ENCODE measurements around the gene STMN3. TPM values are rescaled to one million over a fixed set of nuclear protein-coding genes. Genes with fewer than 3 reads are reported as not detected.

The STMN3 gene
- total RNA-seq, 1 experiment from 2014 or later: 42.7 TPM

DNA sequence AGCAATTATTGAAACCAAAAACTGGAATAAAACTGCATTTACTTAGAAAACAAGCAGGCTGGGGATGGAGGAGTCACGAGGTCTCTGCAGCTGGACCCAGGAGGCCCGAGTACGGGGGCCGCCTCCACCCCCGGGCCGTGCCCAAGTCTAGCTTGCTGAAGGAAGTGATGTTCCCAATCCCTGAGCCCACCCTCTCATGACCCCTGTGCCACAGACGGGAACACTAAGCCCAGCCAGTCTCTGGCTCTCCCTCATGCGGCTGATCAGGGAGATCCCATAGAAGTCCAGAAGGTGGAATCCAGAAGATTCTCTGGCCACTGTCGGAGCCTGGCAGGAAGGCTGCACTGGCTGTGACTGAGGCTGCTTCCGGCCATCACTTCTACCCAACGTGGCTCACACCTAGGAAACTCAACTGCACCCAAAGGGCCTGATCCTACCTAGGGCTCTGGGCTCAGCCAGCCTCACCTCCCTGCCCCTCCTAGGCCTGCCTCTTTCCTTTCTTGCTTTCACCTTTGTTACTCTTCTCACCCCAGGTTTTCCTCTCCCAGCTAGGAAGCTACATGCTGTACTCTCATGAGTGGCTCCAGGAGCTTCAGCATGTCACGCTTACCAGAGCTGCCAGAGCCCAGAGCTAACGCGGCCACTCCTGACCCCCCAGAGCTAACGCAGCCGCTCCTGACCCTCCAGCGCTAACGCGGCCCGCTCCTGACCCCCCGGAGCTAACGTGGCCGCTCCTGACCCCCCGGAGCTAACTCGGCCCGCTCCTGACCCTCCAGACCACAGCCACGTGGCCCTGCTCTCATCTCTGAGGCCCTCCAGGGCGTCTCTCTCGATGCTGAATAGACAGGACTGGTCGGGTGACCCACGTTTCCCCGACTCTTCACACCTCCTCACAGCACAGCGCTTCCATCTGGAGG lies 54.5 kb downstream of the STMN3 start:
- no peak for DNase-seq (ENCODE audit: low read depth, low spot score)
- H3K36me3 ChIP-seq (ENCODE audit: control insufficient read depth, insufficient read depth, low read length): no peaks in the 10 kb centered on the region
- in situ Hi-C loops (cut with HindIII; ENCODE audit: low pct_unique_long_range_greater_than_20kb, low sequenced_read_pairs): loop anchor here (10.0 kb wide), 1 partner anchor 64 kb away; the partner anchor contains the start of gene PTK6
- no peaks in the 10 kb centered on the region for H3K9me3 ChIP-seq (ENCODE audit: control insufficient read depth, insufficient read depth, low read depth, low read length)
- TF ChIP-seq POLR2AphosphoS5 (IDR thresholded peaks at IDR 0.05; ENCODE audit: low read depth, low read length) (no peak), SIN3A (IDR thresholded peaks at IDR 0.05; ENCODE audit: borderline replicate concordance, insufficient read depth, low read depth, low read length) (no peak), REST (IDR thresholded peaks at IDR 0.05; ENCODE audit: insufficient read depth in 1 of 2, low read depth in 2 of 2, low read length in 1 of 2) (no peak), TCF7L2 (IDR thresholded peaks at IDR 0.05; ENCODE audit: low read depth, low read length) (no peak)
- TF ChIP-seq, protein P1, sequence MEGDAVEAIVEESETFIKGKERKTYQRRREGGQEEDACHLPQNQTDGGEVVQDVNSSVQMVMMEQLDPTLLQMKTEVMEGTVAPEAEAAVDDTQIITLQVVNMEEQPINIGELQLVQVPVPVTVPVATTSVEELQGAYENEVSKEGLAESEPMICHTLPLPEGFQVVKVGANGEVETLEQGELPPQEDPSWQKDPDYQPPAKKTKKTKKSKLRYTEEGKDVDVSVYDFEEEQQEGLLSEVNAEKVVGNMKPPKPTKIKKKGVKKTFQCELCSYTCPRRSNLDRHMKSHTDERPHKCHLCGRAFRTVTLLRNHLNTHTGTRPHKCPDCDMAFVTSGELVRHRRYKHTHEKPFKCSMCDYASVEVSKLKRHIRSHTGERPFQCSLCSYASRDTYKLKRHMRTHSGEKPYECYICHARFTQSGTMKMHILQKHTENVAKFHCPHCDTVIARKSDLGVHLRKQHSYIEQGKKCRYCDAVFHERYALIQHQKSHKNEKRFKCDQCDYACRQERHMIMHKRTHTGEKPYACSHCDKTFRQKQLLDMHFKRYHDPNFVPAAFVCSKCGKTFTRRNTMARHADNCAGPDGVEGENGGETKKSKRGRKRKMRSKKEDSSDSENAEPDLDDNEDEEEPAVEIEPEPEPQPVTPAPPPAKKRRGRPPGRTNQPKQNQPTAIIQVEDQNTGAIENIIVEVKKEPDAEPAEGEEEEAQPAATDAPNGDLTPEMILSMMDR (IDR thresholded peaks at IDR 0.05): no peak
- no peak overlapping the region for H3K27ac ChIP-seq (ENCODE audit: low read length)
- no peaks in the 10 kb centered on the region for H3K27me3 ChIP-seq (ENCODE audit: control insufficient read depth, insufficient read depth, low read length)
- POLR2A ChIA-PET: no interaction called here
- intact Hi-C loops (cut with micrococcal nuclease; ENCODE audit: unreplicated experiment): no loop called here
- no peak for ATAC-seq
- CTCF ChIA-PET: no interaction called here
- H3K4me1 ChIP-seq (ENCODE audit: control insufficient read depth, insufficient read depth, low read length): no peaks in the 10 kb centered on the region
- no peak overlapping the region for H3K4me3 ChIP-seq (ENCODE audit: low read depth in 2 of 2, low read length in 2 of 2)
- no TSS peak for BruUV-seq (replicated peaks)

GRCh38 chr20:63597651-63598478 lies 55.4 kb downstream of the STMN3 start:
- ChIA-PET POLR2A (no interaction called here), CTCF (interaction anchor here (0.5 to 0.6 kb wide), 2 partner anchors 60 kb away, joined by 3 to 5 read pairs; no protein-coding TSS in a partner anchor)
- Histone ChIP-seq H3K4me1 (ENCODE audit: control insufficient read depth, insufficient read depth, low read length) (no peaks in the 10 kb centered on the region), H3K36me3 (ENCODE audit: control insufficient read depth, insufficient read depth, low read length) (no peaks in the 10 kb centered on the region), H3K27ac (ENCODE audit: low read length) (no peak overlapping the region), H3K4me3 (ENCODE audit: low read depth in 2 of 2, low read length in 2 of 2) (no peak overlapping the region), H3K27me3 (ENCODE audit: control insufficient read depth, insufficient read depth, low read length) (no peaks in the 10 kb centered on the region), H3K9me3 (ENCODE audit: control insufficient read depth, insufficient read depth, low read depth, low read length) (no peaks in the 10 kb centered on the region)
- DNase-seq (ENCODE audit: low read depth, low spot score) (no peak), ATAC-seq (no peak)
- intact Hi-C loops (cut with micrococcal nuclease; ENCODE audit: unreplicated experiment): no loop called here
- in situ Hi-C loops (cut with HindIII; ENCODE audit: low pct_unique_long_range_greater_than_20kb, low sequenced_read_pairs): loop anchor here (10.0 kb wide), 1 partner anchor 63 kb away; the partner anchor contains the start of gene PTK6
- TF ChIP-seq SIN3A (IDR thresholded peaks at IDR 0.05; ENCODE audit: borderline replicate concordance, insufficient read depth, low read depth, low read length): no peak
- TF ChIP-seq POLR2AphosphoS5 (IDR thresholded peaks at IDR 0.05; ENCODE audit: low read depth, low read length): no peak
- no peak for TF ChIP-seq REST (IDR thresholded peaks at IDR 0.05; ENCODE audit: insufficient read depth in 1 of 2, low read depth in 2 of 2, low read length in 1 of 2)
- TF ChIP-seq TCF7L2 (IDR thresholded peaks at IDR 0.05; ENCODE audit: low read depth, low read length): no peak
- TF ChIP-seq, protein P1 (IDR thresholded peaks at IDR 0.05): no peak
- BruUV-seq (replicated peaks): no TSS peak
